A549 (cell line): ENCODE results near the gene MYEF2. TPM values are rescaled to one million over a fixed set of nuclear protein-coding genes. Genes with fewer than 3 reads are reported as not detected.

Experiments used
- ATAC-seq, 2 experiments: fragments of 200-7000 bp in 1 of 2; fragments of >200 bp in 1 of 2; cut with Nextera tagmentation in 1 of 2; cut with Tn5 transposase in 1 of 2; 3 replicates each; pipeline versions ENCODE4 v1.8.0 to v1.9.1; 2018 to 2020; ENCODE audit warnings: mild to moderate bottlenecking in 1 of 2, moderate library complexity in 1 of 2
- CTCF ChIA-PET: fragments of 300-600 bp; sonication (Branson Sonifier 250); formaldehyde crosslinking; extraction: SDS; loops from one replicate; lab custom pipeline; 2021; ENCODE audit warnings: antibody characterized with exemption, inconsistent platforms; lab: Yijun Ruan, JAX
- POLR2A ChIA-PET: fragments of 350-600 bp; formaldehyde crosslinking; extraction: SDS; loops from one replicate; lab custom pipeline; 2021; ENCODE audit warnings: antibody characterized with exemption, inconsistent platforms; lab: Yijun Ruan, JAX
- DNase-seq, 2 experiments: peaks; one replicate each; pipeline versions ENCODE4 v3.0.0 to v3.0.0-alpha.2; 2011 to 2016; ENCODE audit warnings: low read depth in 1 of 2, low spot score in 1 of 2
- FAIRE-seq: peaks from 2 replicates; lab custom pipeline; 2011; peaks lifted over from hg19 to GRCh38; lab: Jason Lieb, UNC
- H3K27ac ChIP-seq, 2 experiments: fragments of >200 bp; sonication (Bioruptor Twin); formaldehyde crosslinking; 3 replicates each; pipeline ENCODE4 v1.5.1; 2016 to 2017
- H3K4me1 ChIP-seq: fragments of >200 bp; sonication (Bioruptor Twin); formaldehyde crosslinking; 3 replicates; pipeline ENCODE4 v1.6.1; 2016
- H3K4me2 ChIP-seq: fragments of >200 bp; sonication (Bioruptor Twin); formaldehyde crosslinking; 3 replicates; pipeline ENCODE4 v1.6.1; 2016
- H3K4me3 ChIP-seq: fragments of >200 bp; sonication (Bioruptor Twin); formaldehyde crosslinking; 3 replicates; pipeline ENCODE4 v1.5.1; 2016
- H3K9me3 ChIP-seq: fragments of >200 bp; sonication (Bioruptor Twin); formaldehyde crosslinking; 3 replicates; pipeline ENCODE4 v1.6.1; 2016
- ATOH8 ChIP-seq: fragments of 250-450 bp; sonication (Bioruptor Pico); IDR thresholded peaks from 2 replicates; pipeline ENCODE4 v1.5.0; 2020; ENCODE audit warnings: low read depth, mild to moderate bottlenecking, moderate library complexity
- BHLHE40 ChIP-seq: IDR thresholded peaks from 2 replicates; pipeline ENCODE4 v1.6.1; 2012; ENCODE audit warnings: low read depth, low read length, inconsistent platforms
- CHD2 ChIP-seq: fragments of 150-350 bp; IDR thresholded peaks from 2 replicates; pipeline ENCODE4 v1.6.1; 2014; ENCODE audit warnings: low read length; ENCODE audit not compliant: partially characterized antibody
- CHD4 ChIP-seq: fragments of 200-600 bp; sonication (generic); IDR thresholded peaks from 2 replicates; pipeline ENCODE4 v1.6.1; 2016; ENCODE audit warnings: antibody characterized with exemption, mild to moderate bottlenecking, borderline replicate concordance
- ELK1 ChIP-seq: fragments of 150-350 bp; IDR thresholded peaks from 2 replicates; pipeline ENCODE4 v1.6.1; 2014; ENCODE audit warnings: low read depth, mild to moderate bottlenecking, low read length
- EP300 ChIP-seq, 2 experiments: fragments of >200 bp; sonication (Bioruptor Twin); formaldehyde crosslinking; IDR thresholded peaks; 2 replicates in 1 of 2; 3 replicates in 1 of 2; pipeline ENCODE4 v1.6.1; 2016 to 2017
- FOSB ChIP-seq: fragments of 250-450 bp; sonication (Bioruptor Pico); IDR thresholded peaks from 2 replicates; pipeline ENCODE4 v1.5.0; 2020; ENCODE audit warnings: mild to moderate bottlenecking, moderate library complexity
- HES2 ChIP-seq: fragments of >200 bp; sonication (Bioruptor Twin); formaldehyde crosslinking; IDR thresholded peaks from 2 replicates; pipeline ENCODE4 v1.6.1; 2016
- HMGXB4 ChIP-seq: fragments of 250-450 bp; sonication (Bioruptor Pico); IDR thresholded peaks from 2 replicates; pipeline ENCODE4 v1.5.0; 2021; ENCODE audit warnings: mild to moderate bottlenecking, moderate library complexity, borderline replicate concordance
- MAFK ChIP-seq: fragments of 450-650 bp; IDR thresholded peaks from 2 replicates; pipeline ENCODE4 v1.6.1; 2014; ENCODE audit not compliant: partially characterized antibody
- MAZ ChIP-seq: fragments of 150-350 bp; IDR thresholded peaks from 2 replicates; pipeline ENCODE4 v1.6.1; 2014; ENCODE audit warnings: antibody characterized with exemption, low read depth, low read length, borderline replicate concordance
- MYC ChIP-seq: IDR thresholded peaks from 2 replicates; pipeline ENCODE4 v1.6.1; 2012; ENCODE audit warnings: mild to moderate bottlenecking, inconsistent platforms, low read length, improper control_type of control experiment, borderline replicate concordance
- POLR2A ChIP-seq: IDR thresholded peaks from 2 replicates; pipeline ENCODE4 v1.6.1; 2012; ENCODE audit warnings: mild to moderate bottlenecking, low read length
- RCOR1 ChIP-seq: fragments of 150-350 bp; IDR thresholded peaks from 2 replicates; pipeline ENCODE4 v1.6.1; 2014; ENCODE audit warnings: antibody characterized with exemption, low read length, low read depth
- RFX5 ChIP-seq: fragments of 450-650 bp; IDR thresholded peaks from 2 replicates; pipeline ENCODE4 v1.7.1; 2014; ENCODE audit warnings: antibody characterized with exemption, mild to moderate bottlenecking, moderate library complexity
- SREBF2 ChIP-seq: fragments of 450-650 bp; IDR thresholded peaks from 2 replicates; pipeline ENCODE4 v1.6.1; 2014; ENCODE audit warnings: mild to moderate bottlenecking, moderate library complexity
- TP53 ChIP-seq: fragments of 250-450 bp; sonication (Bioruptor Pico); IDR thresholded peaks from 2 replicates; pipeline ENCODE4 v1.5.0; 2021; ENCODE audit warnings: mild to moderate bottlenecking, moderate library complexity
- USF2 ChIP-seq: fragments of 450-650 bp; IDR thresholded peaks from 2 replicates; pipeline ENCODE4 v1.6.1; 2014; ENCODE audit warnings: antibody characterized with exemption
- ZC3H11A ChIP-seq: fragments of 450-650 bp; IDR thresholded peaks from 2 replicates; pipeline ENCODE4 v1.6.1; 2014; ENCODE audit warnings: antibody characterized with exemption, mild to moderate bottlenecking
- ZFP36 ChIP-seq: fragments of 450-650 bp; IDR thresholded peaks from 2 replicates; pipeline ENCODE4 v1.6.1; 2014; ENCODE audit warnings: borderline replicate concordance; ENCODE audit not compliant: partially characterized antibody
- ZSCAN20 ChIP-seq: fragments of 250-450 bp; sonication (Bioruptor Pico); IDR thresholded peaks from 2 replicates; pipeline ENCODE4 v1.8.0; 2022; ENCODE audit warnings: mild to moderate bottlenecking, moderate library complexity
- WGBS: methylation state at CpG from one replicate; pipeline ENCODE4 v1.1.6; 2017; ENCODE audit errors: missing lambda C conversion rate; 5-methylcytosine and 5-hydroxymethylcytosine counted together
- polyA plus RNA-seq, 4 experiments: library from polyadenylated mRNA; depleted of rRNA in 3 of 4; stranded (reverse); fragments of >200 nt; fragmentation: RNase III in 1 of 4; extraction: RNeasy Plus Mini Kit Qiagen cat#74134 plus additional on column Dnase treatment in 1 of 4; gene quantifications; 2 replicates in 3 of 4; 3 replicates in 1 of 4; pipeline ENCODE4 v1.2.3, GENCODE V29; 2011 to 2017

MYEF2 gene
- polyA plus RNA-seq, 2 of the 4 experiments (the other 2 are of a cell fraction), result 50.0 to 56.1 TPM

GRCh38 chr15:48225771-48226170 is 47.7 kb upstream of the MYEF2 start:
- no peak overlapping the region for H3K4me2 ChIP-seq
- no peak overlapping the region for H3K4me3 ChIP-seq
- no peaks in the 10 kb centered on the region for H3K4me1 ChIP-seq
- FAIRE-seq (no peak), DNase-seq (no peak), ATAC-seq (no peak)
- no peak overlapping the region for H3K27ac ChIP-seq
- TF ChIP-seq CHD2 (no peak), TP53 (CRISPR knock-in tag) (no peak), MYC (no peak), ZC3H11A (no peak), FOSB (CRISPR knock-in tag) (no peak), USF2 (no peak), SREBF2 (no peak)
- no peaks in the 10 kb centered on the region for H3K9me3 ChIP-seq
- POLR2A ChIA-PET, result no interaction called here
- CTCF ChIA-PET, result no interaction called here
- 15% methylated on average over 3 of the region's 3 CpGs for WGBS

- CTCF ChIA-PET, result no interaction called here
These were observed 44.5 kb upstream of the MYEF2 start for GRCh38 chr15:48222627-48223026.

More at GRCh38 chr15:48222627-48223026, 44.5 kb upstream of the MYEF2 start:
- no peak for ATAC-seq
- Histone ChIP-seq H3K9me3 (no peaks in the 10 kb centered on the region), H3K4me3 (no peak overlapping the region), H3K4me2 (no peak overlapping the region), H3K27ac (no peak overlapping the region), H3K4me1 (no peaks in the 10 kb centered on the region)
- WGBS, result 0% methylated on average over 1 of the region's 1 CpG
- DNase-seq, result no peak
- no peak for FAIRE-seq
- POLR2A ChIA-PET, result no interaction called here
- TF ChIP-seq ZSCAN20 (CRISPR knock-in tag) (no peak), ATOH8 (CRISPR knock-in tag) (no peak), BHLHE40 (no peak), EP300 (IDR thresholded peaks at IDR 0.05) (no peak), RFX5 (no peak), HES2 (no peak), USF2 (no peak), CHD4 (no peak), RCOR1 (no peak), ZFP36 (no peak), HMGXB4 (CRISPR knock-in tag) (no peak), MAZ (no peak), MAFK (no peak), POLR2A (no peak), ELK1 (no peak), ZC3H11A (no peak), MYC (no peak)
- TF ChIP-seq, all 56 proteins: peak for 0
